Measurements from ENCODE around the gene S100A4. TPM values are rescaled to one million over a fixed set of nuclear protein-coding genes. Genes with fewer than 3 reads are reported as not detected.

Gene S100A4
- total RNA-seq, 4 donors from 2014 or later: 89.3 to 229 (median 175) TPM

- H3K9me3 ChIP-seq: no peaks in the 10 kb centered on the region
- no peaks in the 10 kb centered on the region for H3K36me3 ChIP-seq
- H3K4me3 ChIP-seq: no peak overlapping the region
- DNase-seq (ENCODE audit: low spot score in 2 of 2): peak; percentile 84 to 88
- H3K4me1 ChIP-seq: peaks cover 28% of the 10 kb centered on the region
- TF ChIP-seq POLR2AphosphoS5 (IDR thresholded peaks at IDR 0.05) (no peak), POLR2A (IDR thresholded peaks at IDR 0.05) (no peak), EP300 (IDR thresholded peaks at IDR 0.05) (no peak)
- TF ChIP-seq, protein P1, sequence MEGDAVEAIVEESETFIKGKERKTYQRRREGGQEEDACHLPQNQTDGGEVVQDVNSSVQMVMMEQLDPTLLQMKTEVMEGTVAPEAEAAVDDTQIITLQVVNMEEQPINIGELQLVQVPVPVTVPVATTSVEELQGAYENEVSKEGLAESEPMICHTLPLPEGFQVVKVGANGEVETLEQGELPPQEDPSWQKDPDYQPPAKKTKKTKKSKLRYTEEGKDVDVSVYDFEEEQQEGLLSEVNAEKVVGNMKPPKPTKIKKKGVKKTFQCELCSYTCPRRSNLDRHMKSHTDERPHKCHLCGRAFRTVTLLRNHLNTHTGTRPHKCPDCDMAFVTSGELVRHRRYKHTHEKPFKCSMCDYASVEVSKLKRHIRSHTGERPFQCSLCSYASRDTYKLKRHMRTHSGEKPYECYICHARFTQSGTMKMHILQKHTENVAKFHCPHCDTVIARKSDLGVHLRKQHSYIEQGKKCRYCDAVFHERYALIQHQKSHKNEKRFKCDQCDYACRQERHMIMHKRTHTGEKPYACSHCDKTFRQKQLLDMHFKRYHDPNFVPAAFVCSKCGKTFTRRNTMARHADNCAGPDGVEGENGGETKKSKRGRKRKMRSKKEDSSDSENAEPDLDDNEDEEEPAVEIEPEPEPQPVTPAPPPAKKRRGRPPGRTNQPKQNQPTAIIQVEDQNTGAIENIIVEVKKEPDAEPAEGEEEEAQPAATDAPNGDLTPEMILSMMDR (IDR thresholded peaks at IDR 0.05): no peak
- 29% methylated on average over 6 of the region's 7 CpGs for WGBS
- H3K27ac ChIP-seq: peak overlapping the region; percentile 71
- no peaks in the 10 kb centered on the region for H3K27me3 ChIP-seq
Measured at GRCh38 chr1:153506831-153507413, 38.7 kb downstream of the S100A4 start.

- no peak overlapping the region for H3K4me3 ChIP-seq
- H3K27me3 ChIP-seq: no peaks in the 10 kb centered on the region
- WGBS: 68% methylated on average over 5 of the region's 5 CpGs
- H3K27ac ChIP-seq: peak overlapping the region; percentile 2
- H3K4me1 ChIP-seq: peaks cover 27% of the 10 kb centered on the region
- no peaks in the 10 kb centered on the region for H3K9me3 ChIP-seq
- H3K36me3 ChIP-seq: no peaks in the 10 kb centered on the region
- TF ChIP-seq EP300 (IDR thresholded peaks at IDR 0.05) (no peak), POLR2A (IDR thresholded peaks at IDR 0.05) (no peak), POLR2AphosphoS5 (IDR thresholded peaks at IDR 0.05) (no peak)
- TF ChIP-seq, protein P1 (IDR thresholded peaks at IDR 0.05): no peak
- no peak for DNase-seq (ENCODE audit: low spot score in 2 of 2)
Measured at GRCh38 chr1:153506386-153506785, 39.2 kb downstream of the S100A4 start.

DNA sequence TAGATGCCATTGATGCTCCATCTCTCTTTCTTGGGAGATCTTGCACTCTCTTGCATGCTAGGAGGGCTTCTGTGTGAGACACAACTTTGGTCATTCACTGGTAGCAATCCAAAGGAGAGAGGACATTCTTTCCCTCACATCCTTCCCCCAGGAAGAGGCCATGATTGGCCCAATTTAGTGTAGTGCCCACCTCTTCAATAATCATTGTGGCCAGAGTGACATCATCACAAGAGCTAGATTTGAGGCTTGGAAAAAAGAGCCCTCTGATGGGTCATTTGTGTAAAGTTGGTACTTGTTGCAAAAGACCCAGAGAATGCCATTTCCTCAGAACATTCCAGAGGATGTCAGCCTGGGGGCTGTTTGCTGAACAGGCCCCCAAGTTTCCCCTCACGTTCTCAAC is 40.0 kb downstream of the S100A4 start:
- no peaks in the 10 kb centered on the region for H3K9me3 ChIP-seq
- WGBS: 95% methylated on average over 1 of the region's 1 CpG
- TF ChIP-seq POLR2AphosphoS5 (IDR thresholded peaks at IDR 0.05): no peak
- TF ChIP-seq, protein P1 (IDR thresholded peaks at IDR 0.05): no peak
- TF ChIP-seq EP300 (IDR thresholded peaks at IDR 0.05): no peak
- no peak for TF ChIP-seq POLR2A (IDR thresholded peaks at IDR 0.05)
- H3K4me3 ChIP-seq: no peak overlapping the region
- no peak overlapping the region for H3K27ac ChIP-seq
- DNase-seq (ENCODE audit: low spot score in 2 of 2): no peak
- H3K27me3 ChIP-seq: no peaks in the 10 kb centered on the region
- peaks cover 20% of the 10 kb centered on the region for H3K4me1 ChIP-seq
- H3K36me3 ChIP-seq: no peaks in the 10 kb centered on the region

GRCh38 chr1:153503766-153504165 is 41.8 kb downstream of the S100A4 start:
- no peak for DNase-seq (ENCODE audit: low spot score in 2 of 2)
- WGBS: 89% methylated on average over 3 of the region's 3 CpGs
- no peaks in the 10 kb centered on the region for H3K27me3 ChIP-seq
- H3K9me3 ChIP-seq: no peaks in the 10 kb centered on the region
- TF ChIP-seq POLR2AphosphoS5 (IDR thresholded peaks at IDR 0.05) (no peak), POLR2A (IDR thresholded peaks at IDR 0.05) (no peak), EP300 (IDR thresholded peaks at IDR 0.05) (no peak)
- TF ChIP-seq, protein P1 (IDR thresholded peaks at IDR 0.05): no peak
- no peak overlapping the region for H3K4me3 ChIP-seq
- H3K4me1 ChIP-seq: peaks cover 20% of the 10 kb centered on the region
- H3K27ac ChIP-seq: no peak overlapping the region
- no peaks in the 10 kb centered on the region for H3K36me3 ChIP-seq

- Histone ChIP-seq H3K27me3 (no peaks in the 10 kb centered on the region), H3K4me3 (no peak overlapping the region), H3K4me1 (peaks cover 14% of the 10 kb centered on the region), H3K36me3 (no peaks in the 10 kb centered on the region), H3K9me3 (no peaks in the 10 kb centered on the region), H3K27ac (no peak overlapping the region)
- whole genome bisulfite sequencing: 20% methylated on average over 2 of the region's 2 CpGs
- TF ChIP-seq POLR2AphosphoS5 (IDR thresholded peaks at IDR 0.05) (no peak), EP300 (IDR thresholded peaks at IDR 0.05) (no peak), POLR2A (IDR thresholded peaks at IDR 0.05) (no peak)
- TF ChIP-seq, protein P1 (IDR thresholded peaks at IDR 0.05): no peak
- DNase-seq (ENCODE audit: low spot score in 2 of 2): no peak
Measured at GRCh38 chr1:153498746-153499145, 46.9 kb downstream of the S100A4 start.

Data from suprapubic skin (tissue), 4 donors.